IPS-20b (cell line): ENCODE data around the gene THRSP.

Experiments
- H3K27ac ChIP-seq: one replicate; pipeline ENCODE4 v1.5.1; 2013; ENCODE audit warnings: low read length
- H3K27me3 ChIP-seq: 2 replicates; pipeline ENCODE4 v1.6.1; 2013; ENCODE audit warnings: mild to moderate bottlenecking, low read length, inconsistent platforms; ENCODE audit not compliant: insufficient read depth
- H3K36me3 ChIP-seq: 2 replicates; pipeline ENCODE4 v1.6.1; 2013; ENCODE audit warnings: low read depth, mild to moderate bottlenecking, inconsistent platforms, low read length, moderate library complexity; ENCODE audit not compliant: insufficient read depth
- H3K4me1 ChIP-seq: 2 replicates; pipeline ENCODE4 v1.6.1; 2013; ENCODE audit warnings: mild to moderate bottlenecking, control low read depth, inconsistent platforms, low read length, moderate library complexity; ENCODE audit not compliant: insufficient read depth
- H3K4me3 ChIP-seq: 2 replicates; pipeline ENCODE4 v1.5.1; 2013; ENCODE audit warnings: mild to moderate bottlenecking, low read length, inconsistent platforms
- H3K9ac ChIP-seq: 2 replicates; pipeline ENCODE4 v1.6.1; 2013; ENCODE audit warnings: low read depth, mild to moderate bottlenecking, inconsistent platforms, low read length, moderate library complexity
- H3K9me3 ChIP-seq: 2 replicates; pipeline ENCODE4 v1.6.1; 2013; ENCODE audit warnings: mild to moderate bottlenecking, low read depth, low read length, inconsistent platforms; ENCODE audit not compliant: insufficient read depth

The THRSP gene

GRCh38 chr11:78110830-78111229 lies 47.2 kb downstream of the THRSP start:
- Histone ChIP-seq H3K36me3 (peaks cover 70% of the 10 kb centered on the region), H3K9ac (no peak overlapping the region), H3K9me3 (no peaks in the 10 kb centered on the region), H3K27ac (no peak overlapping the region), H3K4me3 (no peak overlapping the region), H3K27me3 (no peaks in the 10 kb centered on the region), H3K4me1 (no peaks in the 10 kb centered on the region)

- Histone ChIP-seq H3K27me3 (no peaks in the 10 kb centered on the region), H3K4me3 (no peak overlapping the region), H3K36me3 (peaks cover 71% of the 10 kb centered on the region), H3K4me1 (no peaks in the 10 kb centered on the region), H3K9me3 (no peaks in the 10 kb centered on the region), H3K27ac (no peak overlapping the region), H3K9ac (no peak overlapping the region)
Observed at GRCh38 chr11:78111298-78111697, 47.6 kb downstream of the THRSP start.

- H3K9ac ChIP-seq, result no peak overlapping the region
- H3K9me3 ChIP-seq, result no peaks in the 10 kb centered on the region
- H3K27me3 ChIP-seq, result no peaks in the 10 kb centered on the region
- no peak overlapping the region for H3K4me3 ChIP-seq
- no peak overlapping the region for H3K27ac ChIP-seq
- peaks cover 74% of the 10 kb centered on the region for H3K36me3 ChIP-seq
- no peaks in the 10 kb centered on the region for H3K4me1 ChIP-seq
Observed at GRCh38 chr11:78112582-78113275, 49.1 kb downstream of the THRSP start.
